Activated naive CD4-positive, alpha-beta T cell treated with anti-CD3 and anti-CD28 coated beads, Interleukin-2, amount 50 U/mL, for 72 hours (primary cell): ENCODE results near the gene SLC30A10. TPM values are rescaled to one million over a fixed set of nuclear protein-coding genes. Genes with fewer than 3 reads are reported as not detected.
"Not testable (repeated sequence)": the region's sequence is repeated elsewhere in the genome, so short reads cannot be mapped to it uniquely, and the experiment has no call there.

ENCODE experiments used
- ATAC-seq, 2 donors: fragments of 150-1000 bp; cut with Tn5 transposase; 2 replicates each; pipeline ENCODE4 v1.10.0; 2021; ENCODE audit warnings: mild to moderate bottlenecking in 2 of 2, moderate library complexity in 2 of 2
- DNase-seq, 2 donors: peaks; one replicate each; pipeline ENCODE4 v3.0.0; 2021 to 2022; ENCODE audit warnings: low spot score in 2 of 2
- H3K27ac Mint-ChIP-seq, 2 donors: one replicate each; pipeline ENCODE4 v1.8.0; 2022; ENCODE audit warnings: mild to moderate bottlenecking in 2 of 2, mixed read lengths in 2 of 2
- H3K36me3 Mint-ChIP-seq, 2 donors: one replicate each; pipeline ENCODE4 v1.8.0; 2022; ENCODE audit warnings: mixed read lengths in 2 of 2
- H3K9me3 Mint-ChIP-seq, 2 donors: one replicate each; pipeline ENCODE4 v1.8.0; 2022; ENCODE audit warnings: mixed read lengths in 2 of 2
- total RNA-seq, 2 donors: library from RNA; stranded (reverse); gene quantifications; one replicate each; pipeline ENCODE4 v1.2.3, GENCODE V29; 2022

SLC30A10 gene
- total RNA-seq, 2 donors from 2014 or later, result not detected

GRCh38 chr1:219941179-219942118, 13.1 kb upstream of the SLC30A10 start:
- Mint-ChIP-seq H3K27ac (no peak overlapping the region), H3K36me3 (peaks cover 0 to 5% of the 10 kb centered on the region in 2 donors), H3K9me3 (peaks cover 3 to 4% of the 10 kb centered on the region in 2 donors)
- DNase-seq (no peak), ATAC-seq (no peak)

- no peak for ATAC-seq
- no peak overlapping the region for H3K27ac Mint-ChIP-seq
- peaks cover 3 to 4% of the 10 kb centered on the region in 2 donors for H3K9me3 Mint-ChIP-seq
- no peak for DNase-seq
- peaks cover 0 to 5% of the 10 kb centered on the region in 2 donors for H3K36me3 Mint-ChIP-seq
Measured at GRCh38 chr1:219940707-219941106, 12.3 kb upstream of the SLC30A10 start.

DNA sequence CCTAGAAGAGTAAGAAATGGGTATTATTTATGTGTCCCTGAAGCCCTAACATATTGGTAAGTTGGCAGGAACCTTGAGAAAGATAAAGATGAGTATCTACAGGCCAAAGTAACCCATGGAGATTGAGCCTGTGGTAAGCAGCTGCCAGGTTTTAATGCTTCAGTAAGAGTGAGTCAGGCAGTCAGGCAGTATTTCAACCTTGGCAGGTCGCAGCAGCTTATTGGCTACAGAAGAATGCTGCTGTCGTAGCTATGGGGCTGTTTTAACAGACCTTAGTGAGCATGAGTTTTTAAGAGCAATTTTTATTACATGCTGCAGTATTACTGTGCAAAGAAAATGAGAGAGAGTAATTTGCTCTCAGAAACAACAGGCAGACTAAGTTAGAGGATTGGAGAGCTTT, 10.3 kb upstream of the SLC30A10 start:
- ATAC-seq, result no peak
- no peak for DNase-seq
- Mint-ChIP-seq H3K36me3 (peaks cover 0 to 5% of the 10 kb centered on the region in 2 donors), H3K9me3 (peaks cover 3 to 4% of the 10 kb centered on the region in 2 donors), H3K27ac (no peak overlapping the region)

- H3K36me3 Mint-ChIP-seq, H3K9me3 Mint-ChIP-seq, H3K27ac Mint-ChIP-seq, ATAC-seq, DNase-seq: not testable (repeated sequence)
Measured at GRCh38 chr1:219933763-219934162, 5.4 kb upstream of the SLC30A10 start.

- H3K9me3 Mint-ChIP-seq, result no peaks in the 10 kb centered on the region
- DNase-seq (no peak), ATAC-seq (no peak)
- no peak overlapping the region for H3K27ac Mint-ChIP-seq
- peaks cover 7 to 8% of the 10 kb centered on the region in 2 donors for H3K36me3 Mint-ChIP-seq
Measured at GRCh38 chr1:219931033-219931432, 2.7 kb upstream of the SLC30A10 start.

- Mint-ChIP-seq H3K27ac (no peak overlapping the region), H3K9me3 (no peaks in the 10 kb centered on the region), H3K36me3 (peaks cover 7 to 8% of the 10 kb centered on the region in 2 donors)
- ATAC-seq, result no peak
- no peak for DNase-seq
Measured at GRCh38 chr1:219928791-219929118, 398 bp upstream of the SLC30A10 start.

- DNase-seq (no peak), ATAC-seq (peak in 1 of 2 donors; percentile 35)
- Mint-ChIP-seq H3K36me3 (peaks cover 7 to 8% of the 10 kb centered on the region in 2 donors), H3K9me3 (no peaks in the 10 kb centered on the region), H3K27ac (no peak overlapping the region)
Measured at GRCh38 chr1:219927298-219927955, 930 bp downstream of the SLC30A10 start.

DNA sequence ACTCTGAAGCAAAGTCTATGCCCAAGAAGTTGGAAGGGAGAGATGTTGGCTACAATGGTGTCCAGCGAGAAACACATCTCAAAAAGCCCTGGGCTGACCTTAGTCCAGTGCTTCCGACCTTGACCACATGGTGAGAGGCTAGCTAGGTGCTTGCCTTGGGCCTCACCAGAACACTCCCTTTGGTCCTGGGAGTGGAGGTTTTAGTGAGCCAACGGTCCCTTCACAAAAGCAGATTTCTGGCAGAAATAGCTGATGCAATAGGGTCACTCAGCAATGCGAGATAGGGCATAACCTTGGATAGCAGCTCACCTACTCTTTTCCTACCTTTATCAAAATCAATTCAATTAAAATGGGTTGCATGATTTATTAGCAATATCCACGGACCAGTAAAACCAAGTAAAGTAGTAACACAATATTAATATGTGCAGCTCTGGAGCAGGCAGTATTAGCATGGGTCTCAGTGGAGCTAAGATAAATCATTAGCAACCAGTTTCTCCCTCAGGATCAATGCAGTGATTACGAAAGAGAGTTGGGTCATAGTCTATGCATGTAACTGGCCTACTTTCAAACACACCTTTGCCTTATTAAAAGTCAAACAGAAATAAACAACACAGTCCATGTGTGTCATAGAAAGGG, 1.9 kb downstream of the SLC30A10 start:
- Mint-ChIP-seq H3K9me3 (no peaks in the 10 kb centered on the region), H3K36me3 (peaks cover 7 to 8% of the 10 kb centered on the region in 2 donors), H3K27ac (no peak overlapping the region)
- ATAC-seq (no peak), DNase-seq (no peak)

- Mint-ChIP-seq H3K9me3 (no peaks in the 10 kb centered on the region), H3K36me3 (peaks cover 7 to 8% of the 10 kb centered on the region in 2 donors), H3K27ac (no peak overlapping the region)
- ATAC-seq, result no peak
- no peak for DNase-seq
Measured at GRCh38 chr1:219924342-219924741, 4.0 kb downstream of the SLC30A10 start.

- ATAC-seq, result no peak
Measured at GRCh38 chr1:219917851-219918466, 10.4 kb downstream of the SLC30A10 start.

GRCh38 chr1:219917281-219917680, 11.1 kb downstream of the SLC30A10 start:
- Mint-ChIP-seq H3K36me3 (no peaks in the 10 kb centered on the region), H3K27ac (no peak overlapping the region), H3K9me3 (no peaks in the 10 kb centered on the region)
- DNase-seq (no peak), ATAC-seq (no peak)

More at GRCh38 chr1:219917851-219918466, 10.4 kb downstream of the SLC30A10 start:
- peak overlapping the region in 1 of 2 donors; percentile 79 for H3K27ac Mint-ChIP-seq
- H3K36me3 Mint-ChIP-seq, result no peaks in the 10 kb centered on the region
- DNase-seq, result no peak
- no peaks in the 10 kb centered on the region for H3K9me3 Mint-ChIP-seq

- Mint-ChIP-seq H3K36me3 (no peaks in the 10 kb centered on the region), H3K9me3 (no peaks in the 10 kb centered on the region), H3K27ac (no peak overlapping the region)
- ATAC-seq (no peak), DNase-seq (no peak)
Measured at GRCh38 chr1:219916257-219916656, 12.1 kb downstream of the SLC30A10 start.

DNA sequence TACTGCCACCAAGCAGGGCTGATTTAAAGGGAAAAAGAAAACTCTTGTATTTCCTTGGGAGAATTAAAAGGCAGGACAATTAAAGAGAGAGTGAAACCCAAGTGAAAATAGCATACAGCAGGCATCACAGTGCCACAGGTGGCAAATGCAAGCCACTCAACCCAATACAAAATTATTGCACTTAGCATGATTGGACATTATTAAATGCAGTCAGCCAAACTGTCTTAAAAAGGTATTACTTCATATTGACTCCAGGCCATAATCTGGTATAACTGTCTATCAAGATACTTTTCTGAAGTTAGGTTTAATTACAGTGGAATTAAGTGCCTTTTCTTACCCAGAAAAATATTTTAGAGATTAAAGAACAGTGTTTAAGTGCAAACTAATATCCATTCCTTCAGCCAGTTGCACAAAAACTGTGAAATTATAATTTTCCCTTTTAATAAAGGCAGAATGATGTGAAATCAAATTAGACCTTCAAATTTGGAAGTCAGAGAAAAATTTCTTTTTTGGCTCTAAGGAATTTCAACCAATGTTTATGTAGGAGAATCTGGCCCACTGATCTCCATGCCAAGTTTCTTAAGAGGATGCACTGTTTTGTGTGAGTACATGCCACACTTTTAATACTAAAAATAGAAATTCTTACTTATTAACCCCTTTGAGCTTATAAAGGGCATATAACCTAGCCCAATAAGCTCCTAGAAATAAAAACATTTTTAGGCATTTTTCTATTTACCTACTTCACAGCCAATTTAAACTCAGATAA, 15.2 kb downstream of the SLC30A10 start:
- Mint-ChIP-seq H3K36me3 (no peaks in the 10 kb centered on the region), H3K9me3 (no peaks in the 10 kb centered on the region), H3K27ac (no peak overlapping the region)
- ATAC-seq (no peak), DNase-seq (no peak)

DNA sequence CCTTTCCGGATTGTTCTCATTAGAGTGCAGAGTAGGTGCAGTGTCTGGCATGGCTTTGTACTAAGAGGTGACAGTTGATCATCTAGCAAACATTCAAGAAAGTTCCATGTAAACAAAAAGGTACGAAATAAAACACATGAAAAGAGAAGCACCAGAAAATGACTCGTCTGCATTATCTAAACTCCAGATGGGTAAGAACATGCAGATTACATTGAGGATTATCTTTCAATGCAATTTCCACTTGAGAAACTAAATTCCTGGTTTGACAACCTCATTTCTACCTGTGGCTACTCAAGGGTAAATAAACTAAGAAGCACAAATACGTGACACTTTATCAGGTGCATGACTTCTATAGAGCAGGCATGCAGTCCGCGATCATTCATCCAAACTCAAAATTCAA, 17.6 kb downstream of the SLC30A10 start:
- DNase-seq (no peak), ATAC-seq (no peak)
- peaks cover 0 to 4% of the 10 kb centered on the region in 2 donors for H3K9me3 Mint-ChIP-seq
- H3K36me3 Mint-ChIP-seq, result no peaks in the 10 kb centered on the region
- no peak overlapping the region for H3K27ac Mint-ChIP-seq

DNA sequence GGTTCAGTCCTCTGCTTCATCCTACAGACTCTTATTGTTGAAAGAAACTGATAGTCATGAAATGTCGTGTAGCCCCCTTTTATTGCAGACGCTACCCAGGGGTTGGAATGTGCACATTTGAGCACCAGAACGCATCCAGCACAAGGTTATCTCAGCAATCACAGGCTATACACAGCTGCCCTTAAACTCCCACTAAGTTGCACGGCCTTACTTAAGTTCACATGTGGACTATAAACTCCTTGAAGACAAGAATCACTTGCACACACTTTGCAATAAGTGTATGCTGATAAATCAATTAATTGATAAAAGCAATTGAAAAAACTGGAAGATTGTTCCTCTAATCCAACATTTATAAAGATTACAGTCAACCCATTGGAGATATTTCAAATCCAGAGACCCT, 18.9 kb downstream of the SLC30A10 start:
- Mint-ChIP-seq H3K27ac (no peak overlapping the region), H3K9me3 (peaks cover 0 to 4% of the 10 kb centered on the region in 2 donors), H3K36me3 (no peaks in the 10 kb centered on the region)
- no peak for DNase-seq
- ATAC-seq, result no peak

DNA sequence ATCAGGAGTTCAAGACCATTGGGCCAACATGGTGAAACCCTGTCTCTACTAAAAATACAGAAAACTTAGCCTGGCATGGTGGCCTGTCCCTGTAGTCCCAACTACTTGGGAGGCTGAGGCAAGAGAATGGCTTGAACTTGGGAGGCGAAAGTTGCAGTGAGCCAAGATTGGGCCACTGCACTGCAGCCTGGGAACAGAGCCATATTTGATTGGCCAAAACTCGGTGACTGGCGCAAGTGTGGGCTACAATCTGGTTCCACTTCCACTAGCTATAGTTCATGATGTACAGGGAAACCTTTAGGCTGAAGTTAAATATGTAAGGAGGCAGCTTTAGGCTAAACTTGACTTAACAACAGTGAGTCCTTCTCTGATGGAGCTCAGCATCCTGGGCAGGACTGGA, 20.2 kb downstream of the SLC30A10 start:
- H3K27ac Mint-ChIP-seq, result no peak overlapping the region
- H3K9me3 Mint-ChIP-seq, result peaks cover 0 to 4% of the 10 kb centered on the region in 2 donors
- DNase-seq (no peak), ATAC-seq (no peak)
- H3K36me3 Mint-ChIP-seq, result no peaks in the 10 kb centered on the region
